HEK293 (cell line): ENCODE data around the gene BOK.

Experiments used
- CTCF ChIA-PET: fragments of 350-600 bp; formaldehyde crosslinking; extraction: SDS; loops from one replicate; lab custom pipeline; 2021; ENCODE audit warnings: antibody characterized with exemption; lab: Yijun Ruan, JAX
- POLR2A ChIA-PET: fragments of 300-600 bp; formaldehyde crosslinking; extraction: SDS; loops from one replicate; lab custom pipeline; 2020; ENCODE audit warnings: antibody characterized with exemption, inconsistent platforms; lab: Yijun Ruan, JAX
- H3K27ac ChIP-seq: fragments of 200-500 bp; sonication (Bioruptor generic); 2 replicates; pipeline ENCODE4 v1.5.1; 2014; ENCODE audit warnings: low read depth, low read length, control low read depth, inconsistent platforms; ENCODE audit errors: extremely low read depth
- H3K36me3 ChIP-seq, 2 experiments: fragments of 200-500 bp in 1 of 2; sonication (Bioruptor generic) in 1 of 2; 1 replicate in 1 of 2; 2 replicates in 1 of 2; pipeline ENCODE4 v1.5.1; 2014 to 2017; ENCODE audit warnings: inconsistent platforms in 2 of 2, low read length in 2 of 2; ENCODE audit not compliant: control insufficient read depth in 2 of 2, insufficient read depth in 1 of 2
- H3K4me1 ChIP-seq: fragments of 200-500 bp; sonication (Bioruptor generic); 2 replicates; pipeline ENCODE4 v1.5.1; 2014; ENCODE audit warnings: mild to moderate bottlenecking, low read length, inconsistent platforms; ENCODE audit not compliant: control insufficient read depth, insufficient read depth
- H3K4me3 ChIP-seq: 2 replicates; pipeline ENCODE4 v1.5.1; 2011; ENCODE audit warnings: low read depth, mild to moderate bottlenecking, control low read depth, low read length, moderate library complexity
- H3K9me3 ChIP-seq: fragments of 200-500 bp; sonication (Bioruptor generic); 2 replicates; pipeline ENCODE4 v1.5.1; 2014; ENCODE audit warnings: low read depth, low read length, inconsistent platforms; ENCODE audit not compliant: control insufficient read depth, insufficient read depth
- FEZF1 ChIP-seq: fragments of 450-650 bp; formaldehyde crosslinking; IDR thresholded peaks from 2 replicates; pipeline ENCODE4 v1.5.1; 2016; ENCODE audit warnings: missing biosample characterization, missing genetic modification characterization
- GFI1B ChIP-seq: fragments of 450-650 bp; formaldehyde crosslinking; IDR thresholded peaks from 2 replicates; pipeline ENCODE4 v1.5.1; 2016; ENCODE audit warnings: missing biosample characterization, missing genetic modification characterization
- KLF16 ChIP-seq: fragments of 450-650 bp; formaldehyde crosslinking; IDR thresholded peaks from 2 replicates; pipeline ENCODE4 v1.5.1; 2017; ENCODE audit warnings: missing biosample characterization, missing genetic modification characterization
- KLF8 ChIP-seq: fragments of 450-650 bp; formaldehyde crosslinking; IDR thresholded peaks from 2 replicates; pipeline ENCODE4 v1.5.1; 2016; ENCODE audit warnings: missing biosample characterization, missing genetic modification characterization
- REPIN1 ChIP-seq: fragments of 450-650 bp; formaldehyde crosslinking; IDR thresholded peaks from 2 replicates; pipeline ENCODE4 v1.5.1; 2017; ENCODE audit warnings: missing biosample characterization, missing genetic modification characterization, low read depth
- SCRT2 ChIP-seq: fragments of 450-650 bp; formaldehyde crosslinking; IDR thresholded peaks from 2 replicates; pipeline ENCODE4 v1.5.1; 2016; ENCODE audit warnings: missing biosample characterization, missing genetic modification characterization
- SETDB1 ChIP-seq: IDR thresholded peaks from one replicate; pipeline ENCODE4 v1.6.1; 2017; ENCODE audit warnings: mild to moderate bottlenecking, low read length, moderate library complexity, mixed read lengths; ENCODE audit not compliant: insufficient read length
- SP7 ChIP-seq: fragments of 450-650 bp; formaldehyde crosslinking; IDR thresholded peaks from 2 replicates; pipeline ENCODE4 v1.5.1; 2016; ENCODE audit warnings: missing biosample characterization, missing genetic modification characterization
- YY2 ChIP-seq: fragments of 450-650 bp; formaldehyde crosslinking; IDR thresholded peaks from 2 replicates; pipeline ENCODE4 v1.5.1; 2016; ENCODE audit warnings: missing biosample characterization, missing genetic modification characterization
- ZBTB17 ChIP-seq: fragments of 450-650 bp; formaldehyde crosslinking; IDR thresholded peaks from 2 replicates; pipeline ENCODE4 v1.5.1; 2016; ENCODE audit warnings: missing biosample characterization, missing genetic modification characterization
- ZBTB48 ChIP-seq: fragments of 450-650 bp; formaldehyde crosslinking; IDR thresholded peaks from 2 replicates; pipeline ENCODE4 v1.5.1; 2016; ENCODE audit warnings: missing biosample characterization, missing genetic modification characterization
- ZFP3 ChIP-seq: fragments of 450-650 bp; formaldehyde crosslinking; IDR thresholded peaks from 2 replicates; pipeline ENCODE4 v1.5.1; 2016; ENCODE audit warnings: low read depth, missing biosample characterization, missing genetic modification characterization
- ZFP69B ChIP-seq: fragments of 450-650 bp; formaldehyde crosslinking; IDR thresholded peaks from 2 replicates; pipeline ENCODE4 v1.5.1; 2016; ENCODE audit warnings: missing biosample characterization, missing genetic modification characterization
- ZNF157 ChIP-seq: fragments of 450-650 bp; formaldehyde crosslinking; IDR thresholded peaks from 2 replicates; pipeline ENCODE4 v1.5.1; 2016; ENCODE audit warnings: missing biosample characterization, missing genetic modification characterization
- ZNF202 ChIP-seq: fragments of 450-650 bp; formaldehyde crosslinking; IDR thresholded peaks from 2 replicates; pipeline ENCODE4 v1.5.1; 2016; ENCODE audit warnings: missing biosample characterization, missing genetic modification characterization, borderline replicate concordance
- ZNF239 ChIP-seq: fragments of 450-650 bp; formaldehyde crosslinking; IDR thresholded peaks from 2 replicates; pipeline ENCODE4 v1.5.1; 2016; ENCODE audit warnings: missing biosample characterization, missing genetic modification characterization
- ZNF24 ChIP-seq: fragments of 450-650 bp; formaldehyde crosslinking; IDR thresholded peaks from 2 replicates; pipeline ENCODE4 v1.5.1; 2016; ENCODE audit warnings: missing biosample characterization, missing genetic modification characterization
- ZNF391 ChIP-seq: fragments of 450-650 bp; formaldehyde crosslinking; IDR thresholded peaks from 2 replicates; pipeline ENCODE4 v1.5.1; 2016; ENCODE audit warnings: low read depth, missing biosample characterization, missing genetic modification characterization, borderline replicate concordance
- ZNF510 ChIP-seq: fragments of 450-650 bp; formaldehyde crosslinking; IDR thresholded peaks from 2 replicates; pipeline ENCODE4 v1.5.1; 2018; ENCODE audit warnings: mild to moderate bottlenecking, missing genetic modification characterization, missing biosample characterization; ENCODE audit not compliant: insufficient replicate concordance
- ZNF548 ChIP-seq: fragments of 450-650 bp; formaldehyde crosslinking; IDR thresholded peaks from 2 replicates; pipeline ENCODE4 v1.5.1; 2016; ENCODE audit warnings: missing biosample characterization, missing genetic modification characterization
- ZNF561 ChIP-seq: fragments of 450-650 bp; IDR thresholded peaks from 2 replicates; pipeline ENCODE4 v1.5.1; 2018; ENCODE audit warnings: missing biosample characterization, missing genetic modification characterization, borderline replicate concordance
- ZNF596 ChIP-seq: fragments of 450-650 bp; IDR thresholded peaks from 2 replicates; pipeline ENCODE4 v1.5.0; 2018; ENCODE audit warnings: missing biosample characterization, mild to moderate bottlenecking, missing genetic modification characterization, moderate library complexity
- ZNF629 ChIP-seq: fragments of 450-650 bp; formaldehyde crosslinking; IDR thresholded peaks from 2 replicates; pipeline ENCODE4 v1.5.1; 2017; ENCODE audit warnings: missing biosample characterization, missing genetic modification characterization
- ZNF654 ChIP-seq: fragments of 450-650 bp; formaldehyde crosslinking; IDR thresholded peaks from 2 replicates; pipeline ENCODE4 v1.5.1; 2016; ENCODE audit warnings: low read depth, missing biosample characterization, missing genetic modification characterization
- ZNF747 ChIP-seq: fragments of 450-650 bp; formaldehyde crosslinking; IDR thresholded peaks from 2 replicates; pipeline ENCODE4 v1.5.1; 2016; ENCODE audit warnings: missing biosample characterization, missing genetic modification characterization
- ZNF837 ChIP-seq: fragments of 450-650 bp; formaldehyde crosslinking; IDR thresholded peaks from 2 replicates; pipeline ENCODE4 v1.5.1; 2016; ENCODE audit warnings: missing biosample characterization, missing genetic modification characterization
- TF ChIP-seq, protein P1 (sequence below): fragments of 450-650 bp; formaldehyde crosslinking; IDR thresholded peaks from 2 replicates; pipeline ENCODE4 v1.5.1; 2016; ENCODE audit warnings: missing biosample characterization, missing genetic modification characterization
- TF ChIP-seq, protein P2 (sequence below): fragments of 450-650 bp; formaldehyde crosslinking; IDR thresholded peaks from 2 replicates; pipeline ENCODE4 v1.5.1; 2017; ENCODE audit warnings: missing biosample characterization, missing genetic modification characterization
- TF ChIP-seq, protein P3 (sequence below): fragments of 450-650 bp; formaldehyde crosslinking; IDR thresholded peaks from 2 replicates; pipeline ENCODE4 v1.5.1; 2016; ENCODE audit warnings: missing biosample characterization, missing genetic modification characterization

Gene BOK

DNA sequence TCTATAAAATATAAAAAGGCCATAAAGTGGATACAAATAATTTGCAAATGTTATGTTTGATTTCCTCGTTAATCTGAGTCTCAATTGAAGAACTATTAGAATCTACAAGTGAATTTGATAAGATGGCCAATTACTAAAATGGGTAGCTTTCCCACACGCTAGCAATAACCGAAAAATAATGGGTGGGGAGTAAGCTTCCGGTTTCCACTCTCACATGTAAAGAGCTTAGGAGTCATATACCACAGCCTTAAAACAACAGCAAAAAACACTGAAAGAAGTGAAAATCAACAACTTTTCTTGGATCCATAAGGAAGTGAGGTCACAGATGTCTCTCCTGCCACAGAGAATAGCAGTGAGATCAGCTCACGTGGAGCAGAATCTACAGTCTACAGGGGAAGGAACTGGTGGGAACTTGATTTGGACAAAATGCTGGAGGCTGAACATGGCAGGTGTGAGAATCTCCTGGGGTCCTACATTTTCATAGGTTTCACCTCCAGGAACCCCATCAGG lies 59.8 kb downstream of the BOK start:
- Histone ChIP-seq H3K4me1 (peaks cover 2% of the 10 kb centered on the region; the same call in 1 of the 2 replicates), H3K36me3 (peaks cover 10 to 24% of the 10 kb centered on the region in 2 experiments; a peak in 2 of 3 replicates), H3K27ac (no peak overlapping the region)
- POLR2A ChIA-PET = interaction anchor here (0.5 to 1.1 kb wide), 2 partner anchors 8 to 226 kb away, joined by 3 to 6 read pairs; no protein-coding TSS in a partner anchor
- TF ChIP-seq SETDB1 (no peak), ZBTB48 (tag by site-specific recombination) (no peak), ZNF747 (no peak), ZNF510 (tag by site-specific recombination) (no peak), ZNF202 (tag by site-specific recombination) (no peak), YY2 (tag by site-specific recombination) (no peak), ZNF596 (tag by site-specific recombination) (no peak), ZNF837 (tag by site-specific recombination) (no peak), ZNF629 (no peak), SCRT2 (tag by site-specific recombination) (no peak), ZNF24 (tag by site-specific recombination) (no peak), ZNF239 (tag by site-specific recombination) (no peak), ZNF391 (tag by site-specific recombination) (no peak), ZNF157 (no peak), FEZF1 (tag by site-specific recombination) (no peak), GFI1B (no peak), REPIN1 (no peak), ZBTB17 (tag by site-specific recombination) (no peak)
- TF ChIP-seq, protein P1, sequence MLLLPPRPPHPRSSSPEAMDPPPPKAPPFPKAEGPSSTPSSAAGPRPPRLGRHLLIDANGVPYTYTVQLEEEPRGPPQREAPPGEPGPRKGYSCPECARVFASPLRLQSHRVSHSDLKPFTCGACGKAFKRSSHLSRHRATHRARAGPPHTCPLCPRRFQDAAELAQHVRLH (tag by site-specific recombination) = no peak
- TF ChIP-seq, protein P2, sequence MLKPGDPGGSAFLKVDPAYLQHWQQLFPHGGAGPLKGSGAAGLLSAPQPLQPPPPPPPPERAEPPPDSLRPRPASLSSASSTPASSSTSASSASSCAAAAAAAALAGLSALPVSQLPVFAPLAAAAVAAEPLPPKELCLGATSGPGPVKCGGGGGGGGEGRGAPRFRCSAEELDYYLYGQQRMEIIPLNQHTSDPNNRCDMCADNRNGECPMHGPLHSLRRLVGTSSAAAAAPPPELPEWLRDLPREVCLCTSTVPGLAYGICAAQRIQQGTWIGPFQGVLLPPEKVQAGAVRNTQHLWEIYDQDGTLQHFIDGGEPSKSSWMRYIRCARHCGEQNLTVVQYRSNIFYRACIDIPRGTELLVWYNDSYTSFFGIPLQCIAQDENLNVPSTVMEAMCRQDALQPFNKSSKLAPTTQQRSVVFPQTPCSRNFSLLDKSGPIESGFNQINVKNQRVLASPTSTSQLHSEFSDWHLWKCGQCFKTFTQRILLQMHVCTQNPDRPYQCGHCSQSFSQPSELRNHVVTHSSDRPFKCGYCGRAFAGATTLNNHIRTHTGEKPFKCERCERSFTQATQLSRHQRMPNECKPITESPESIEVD (tag by site-specific recombination) = no peak
- TF ChIP-seq, all 188 proteins: peak for 0
- CTCF ChIA-PET = interaction anchor here (0.7 kb wide), 1 partner anchor 288 kb away, joined by 3 read pairs; no protein-coding TSS in a partner anchor
- Histone ChIP-seq H3K9me3 (no peaks in the 10 kb centered on the region), H3K4me3 (no peak overlapping the region)

DNA sequence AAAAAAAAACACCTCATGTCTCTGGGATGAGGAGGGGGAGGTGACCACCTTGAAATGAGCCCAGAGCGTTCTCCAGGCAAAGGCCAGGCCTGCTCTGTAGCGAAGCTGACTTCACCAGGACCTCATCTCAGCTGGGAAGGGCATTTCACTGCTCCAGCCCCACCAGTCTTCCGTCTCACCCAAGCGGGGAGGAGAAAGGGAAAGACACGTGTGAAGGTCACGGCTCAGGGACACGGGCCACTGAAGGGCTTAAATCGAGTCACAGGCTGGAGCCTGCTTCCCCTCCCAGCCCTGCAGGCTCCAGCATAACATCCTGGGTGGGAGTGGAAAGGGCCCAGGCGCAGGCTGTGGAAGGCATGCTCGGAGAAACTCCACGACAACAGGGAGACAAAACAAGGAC lies 60.3 kb downstream of the BOK start:
- no peaks in the 10 kb centered on the region for H3K9me3 ChIP-seq
- ChIA-PET POLR2A (interaction anchor here (1.1 kb wide), 1 partner anchor 9 kb away, joined by 3 read pairs; no protein-coding TSS in a partner anchor), CTCF (no interaction called here)
- H3K4me3 ChIP-seq = no peak overlapping the region
- H3K4me1 ChIP-seq = peaks cover 2% of the 10 kb centered on the region; the same call in 1 of the 2 replicates
- H3K36me3 ChIP-seq = peaks cover 10 to 28% of the 10 kb centered on the region in 2 experiments; a peak in 2 of 3 replicates
- no peak overlapping the region for H3K27ac ChIP-seq
- no peak for TF ChIP-seq KLF8
- no peak for TF ChIP-seq KLF16 (tag by site-specific recombination)
- no peak for TF ChIP-seq ZFP3 (tag by site-specific recombination)
- no peak for TF ChIP-seq SP7 (tag by site-specific recombination)
- TF ChIP-seq ZNF561 = no peak
- TF ChIP-seq, protein P2 (tag by site-specific recombination) = no peak
- TF ChIP-seq ZNF548 (tag by site-specific recombination) = no peak
- TF ChIP-seq ZNF654 (tag by site-specific recombination) = no peak
- no peak for TF ChIP-seq ZFP69B (tag by site-specific recombination)
- TF ChIP-seq, protein P3, sequence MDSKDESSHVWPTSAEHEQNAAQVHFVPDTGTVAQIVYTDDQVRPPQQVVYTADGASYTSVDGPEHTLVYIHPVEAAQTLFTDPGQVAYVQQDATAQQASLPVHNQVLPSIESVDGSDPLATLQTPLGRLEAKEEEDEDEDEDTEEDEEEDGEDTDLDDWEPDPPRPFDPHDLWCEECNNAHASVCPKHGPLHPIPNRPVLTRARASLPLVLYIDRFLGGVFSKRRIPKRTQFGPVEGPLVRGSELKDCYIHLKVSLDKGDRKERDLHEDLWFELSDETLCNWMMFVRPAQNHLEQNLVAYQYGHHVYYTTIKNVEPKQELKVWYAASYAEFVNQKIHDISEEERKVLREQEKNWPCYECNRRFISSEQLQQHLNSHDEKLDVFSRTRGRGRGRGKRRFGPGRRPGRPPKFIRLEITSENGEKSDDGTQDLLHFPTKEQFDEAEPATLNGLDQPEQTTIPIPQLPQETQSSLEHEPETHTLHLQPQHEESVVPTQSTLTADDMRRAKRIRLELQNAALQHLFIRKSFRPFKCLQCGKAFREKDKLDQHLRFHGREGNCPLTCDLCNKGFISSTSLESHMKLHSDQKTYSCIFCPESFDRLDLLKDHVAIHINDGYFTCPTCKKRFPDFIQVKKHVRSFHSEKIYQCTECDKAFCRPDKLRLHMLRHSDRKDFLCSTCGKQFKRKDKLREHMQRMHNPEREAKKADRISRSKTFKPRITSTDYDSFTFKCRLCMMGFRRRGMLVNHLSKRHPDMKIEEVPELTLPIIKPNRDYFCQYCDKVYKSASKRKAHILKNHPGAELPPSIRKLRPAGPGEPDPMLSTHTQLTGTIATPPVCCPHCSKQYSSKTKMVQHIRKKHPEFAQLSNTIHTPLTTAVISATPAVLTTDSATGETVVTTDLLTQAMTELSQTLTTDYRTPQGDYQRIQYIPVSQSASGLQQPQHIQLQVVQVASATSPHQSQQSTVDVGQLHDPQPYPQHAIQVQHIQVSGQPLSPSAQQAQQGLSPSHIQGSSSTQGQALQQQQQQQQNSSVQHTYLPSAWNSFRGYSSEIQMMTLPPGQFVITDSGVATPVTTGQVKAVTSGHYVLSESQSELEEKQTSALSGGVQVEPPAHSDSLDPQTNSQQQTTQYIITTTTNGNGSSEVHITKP (tag by site-specific recombination) = no peak
